H1 (cell line): ENCODE measurements around the gene PPP1R9A. TPM values are rescaled to one million over a fixed set of nuclear protein-coding genes. Genes with fewer than 3 reads are reported as not detected.

Experiments
- CTCF ChIA-PET: fragments of 300-600 bp; sonication (Branson Sonifier 250); formaldehyde crosslinking; loops from one replicate; lab custom pipeline; 2021; ENCODE audit not compliant: partially characterized antibody; lab: Charles Lee
- POLR2A ChIA-PET: fragments of 300-600 bp; sonication (Branson Sonifier 250); formaldehyde crosslinking; loops from one replicate; lab custom pipeline; 2021; ENCODE audit warnings: inconsistent platforms; ENCODE audit not compliant: partially characterized antibody; lab: Charles Lee
- DNase-seq, 2 experiments: peaks; one replicate each; pipeline versions ENCODE4 v3.0.0 to v3.0.0-alpha.2; 2010 to 2022; ENCODE audit warnings: low spot score in 2 of 2, low read depth in 1 of 2, mixed read lengths in 1 of 2
- FAIRE-seq: peaks from 2 replicates; lab custom pipeline; 2011; peaks lifted over from hg19 to GRCh38; lab: Jason Lieb, UNC
- H2AFZ ChIP-seq: 2 replicates; pipeline ENCODE4 v1.8.1; 2012; ENCODE audit warnings: low read length, inconsistent platforms
- H2AK5ac ChIP-seq: 2 replicates; pipeline ENCODE4 v1.6.1; 2013; ENCODE audit warnings: low read depth, low read length
- H2BK120ac ChIP-seq: replicated peaks from 2 replicates; pipeline ENCODE3; 2013; ENCODE audit warnings: low read depth, low read length, inconsistent platforms
- H2BK12ac ChIP-seq: 2 replicates; pipeline ENCODE4 v1.6.1; 2013; ENCODE audit warnings: low read depth, low read length
- H2BK15ac ChIP-seq: 2 replicates; pipeline ENCODE4 v1.6.1; 2013; ENCODE audit warnings: low read length
- H2BK20ac ChIP-seq: 2 replicates; pipeline ENCODE4 v1.6.1; 2013; ENCODE audit warnings: low read length
- H2BK5ac ChIP-seq: 2 replicates; pipeline ENCODE4 v1.6.1; 2013; ENCODE audit warnings: low read depth, low read length
- H3K14ac ChIP-seq: 2 replicates; pipeline ENCODE4 v1.6.1; 2013; ENCODE audit warnings: inconsistent platforms; ENCODE audit not compliant: insufficient read length
- H3K18ac ChIP-seq: 2 replicates; pipeline ENCODE4 v1.6.1; 2013; ENCODE audit warnings: low read length; ENCODE audit errors: extremely low read depth
- H3K23ac ChIP-seq: 2 replicates; pipeline ENCODE4 v1.6.1; 2013; ENCODE audit warnings: inconsistent platforms; ENCODE audit not compliant: insufficient read length
- H3K23me2 ChIP-seq: 2 replicates; pipeline ENCODE4 v1.6.1; 2013; ENCODE audit warnings: low read depth, low read length
- H3K27ac ChIP-seq: 2 replicates; pipeline ENCODE4 v1.6.1; 2011; ENCODE audit warnings: low read depth, low read length, inconsistent platforms
- H3K27me3 ChIP-seq, 4 experiments: replicated peaks in 1 of 4; 1 replicate in 1 of 4; 2 replicates in 3 of 4; pipeline versions ENCODE4 v1.6.1 to v1.8.1; 2011 to 2013; ENCODE audit warnings: low read length in 3 of 4, mild to moderate bottlenecking in 3 of 4, inconsistent platforms in 2 of 4, mixed read lengths in 2 of 4, moderate library complexity in 1 of 4; ENCODE audit not compliant: control insufficient read depth in 3 of 4, insufficient read depth in 3 of 4; ENCODE audit errors: extremely low read depth in 1 of 4
- H3K36me3 ChIP-seq, 4 experiments: 2 replicates each; pipeline versions ENCODE4 v1.6.1 to v1.8.1; 2011 to 2013; ENCODE audit warnings: mild to moderate bottlenecking in 4 of 4, low read length in 3 of 4, moderate library complexity in 2 of 4, control low read depth in 1 of 4, inconsistent platforms in 1 of 4; ENCODE audit not compliant: insufficient read depth in 4 of 4, control insufficient read depth in 2 of 4
- H3K4ac ChIP-seq: replicated peaks from 2 replicates; pipeline ENCODE3; 2013; ENCODE audit warnings: low read length, low read depth, mixed read lengths, inconsistent platforms; ENCODE audit not compliant: insufficient read length
- H3K4me1 ChIP-seq, 4 experiments: replicated peaks in 1 of 4; 1 replicate in 1 of 4; 2 replicates in 3 of 4; pipeline versions ENCODE4 v1.6.1 to v1.8.1; 2011 to 2013; ENCODE audit warnings: low read length in 3 of 4, inconsistent platforms in 2 of 4, mixed read lengths in 1 of 4; ENCODE audit not compliant: insufficient read depth in 4 of 4, control insufficient read depth in 3 of 4
- H3K4me2 ChIP-seq, 2 experiments: 2 replicates each; pipeline versions ENCODE4 v1.6.1 to v1.8.1; 2011 to 2013; ENCODE audit warnings: low read depth in 2 of 2, low read length in 2 of 2, control low read depth in 1 of 2, inconsistent platforms in 1 of 2, mild to moderate bottlenecking in 1 of 2; ENCODE audit not compliant: insufficient read depth in 1 of 2
- H3K4me3 ChIP-seq, 4 experiments: fragments of 200-600, 300-600 bp in 1 of 4; sonication (generic), shearing (Covaris generic), sonication (Bioruptor Twin) in 1 of 4; 2 replicates each; pipeline versions ENCODE4 v1.5.1 to v1.8.1; 2011 to 2016; ENCODE audit warnings: low read length in 4 of 4, low read depth in 3 of 4, control low read depth in 2 of 4, inconsistent platforms in 2 of 4, mild to moderate bottlenecking in 2 of 4, mixed read lengths in 1 of 4, moderate library complexity in 1 of 4; ENCODE audit not compliant: insufficient read depth in 2 of 4; ENCODE audit errors: extremely low read depth in 1 of 4
- H3K56ac ChIP-seq: replicated peaks from 2 replicates; pipeline ENCODE3; 2013; ENCODE audit warnings: low read depth, mild to moderate bottlenecking, mixed read lengths, low read length, inconsistent platforms; ENCODE audit not compliant: insufficient read length
- H3K79me1 ChIP-seq: 2 replicates; pipeline ENCODE4 v1.6.1; 2013; ENCODE audit warnings: low read depth, low read length, control low read depth
- H3K79me2 ChIP-seq, 2 experiments: 2 replicates each; pipeline versions ENCODE4 v1.6.1 to v1.8.1; 2012 to 2013; ENCODE audit warnings: low read length in 2 of 2, mild to moderate bottlenecking in 2 of 2, inconsistent platforms in 1 of 2; ENCODE audit not compliant: insufficient read depth in 2 of 2, control insufficient read depth in 1 of 2
- H3K9ac ChIP-seq, 4 experiments: replicated peaks in 1 of 4; 1 replicate in 1 of 4; 2 replicates in 3 of 4; pipeline versions ENCODE4 v1.6.1 to v1.8.1; 2011 to 2013; ENCODE audit warnings: low read depth in 3 of 4, low read length in 3 of 4, control low read depth in 2 of 4, mild to moderate bottlenecking in 2 of 4, moderate library complexity in 2 of 4, inconsistent platforms in 1 of 4; ENCODE audit errors: extremely low read depth in 1 of 4
- H3K9me3 ChIP-seq, 2 experiments: 2 replicates each; pipeline versions ENCODE4 v1.6.1 to v1.8.1; 2012 to 2013; ENCODE audit warnings: mild to moderate bottlenecking in 2 of 2, moderate library complexity in 2 of 2, control low read depth in 1 of 2, inconsistent platforms in 1 of 2, low read depth in 1 of 2, low read length in 1 of 2, mixed read lengths in 1 of 2; ENCODE audit not compliant: insufficient read depth in 2 of 2
- H4K20me1 ChIP-seq, 2 experiments: replicated peaks in 1 of 2; 2 replicates each; pipeline versions ENCODE3 to v1.8.1; 2011 to 2013; ENCODE audit warnings: inconsistent platforms in 2 of 2, low read length in 2 of 2, mild to moderate bottlenecking in 1 of 2; ENCODE audit not compliant: insufficient read depth in 2 of 2, control insufficient read depth in 1 of 2
- H4K5ac ChIP-seq: 2 replicates; pipeline ENCODE4 v1.6.1; 2013; ENCODE audit warnings: low read length, low read depth, mixed read lengths, inconsistent platforms; ENCODE audit not compliant: insufficient read length
- H4K8ac ChIP-seq: 2 replicates; pipeline ENCODE4 v1.8.0; 2013; ENCODE audit warnings: mild to moderate bottlenecking, moderate library complexity, low read length, inconsistent platforms; ENCODE audit not compliant: insufficient read depth; ENCODE audit errors: extremely low read depth
- H4K91ac ChIP-seq: replicated peaks from 2 replicates; pipeline ENCODE3; 2013; ENCODE audit warnings: low read length, mixed read lengths, inconsistent platforms; ENCODE audit not compliant: insufficient read length
- ATF2 ChIP-seq: IDR thresholded peaks from 2 replicates; pipeline ENCODE4 v1.6.1; 2012; ENCODE audit warnings: low read length, inconsistent platforms
- ATF3 ChIP-seq: IDR thresholded peaks from 2 replicates; pipeline ENCODE4 v1.6.1; 2011; ENCODE audit warnings: low read depth, mild to moderate bottlenecking, low read length; ENCODE audit not compliant: insufficient read depth
- CEBPB ChIP-seq: IDR thresholded peaks from 2 replicates; pipeline ENCODE4 v1.6.1; 2012; ENCODE audit warnings: low read depth, low read length
- CHD2 ChIP-seq: IDR thresholded peaks from 2 replicates; pipeline ENCODE4 v1.6.1; 2012; ENCODE audit warnings: low read length, improper control_type of control experiment
- EZH2 ChIP-seq: fragments of 200-600 bp; sonication (generic); IDR thresholded peaks from 2 replicates; pipeline ENCODE4 v1.7.1; 2012; ENCODE audit warnings: low read depth, mild to moderate bottlenecking, moderate library complexity, low read length, inconsistent platforms; ENCODE audit not compliant: severe bottlenecking
- NANOG ChIP-seq: IDR thresholded peaks from 2 replicates; pipeline ENCODE4 v1.6.1; 2011; ENCODE audit warnings: low read length, low read depth, mild to moderate bottlenecking, inconsistent platforms; ENCODE audit not compliant: insufficient read depth, poor library complexity, severe bottlenecking
- RAD21 ChIP-seq, 2 experiments: IDR thresholded peaks in 1 of 2; conservative IDR thresholded peaks in 1 of 2; 2 replicates each; pipeline ENCODE4 v1.6.1; 2011; ENCODE audit warnings: low read depth in 2 of 2, low read length in 2 of 2, improper control_type of control experiment in 1 of 2, inconsistent platforms in 1 of 2, mild to moderate bottlenecking in 1 of 2, moderate library complexity in 1 of 2
- SIN3A ChIP-seq, 2 experiments: IDR thresholded peaks in 1 of 2; conservative IDR thresholded peaks in 1 of 2; 2 replicates each; pipeline ENCODE4 v1.6.1; 2011 to 2012; ENCODE audit warnings: low read length in 2 of 2, improper control_type of control experiment in 1 of 2, low read depth in 1 of 2, mild to moderate bottlenecking in 1 of 2
- SP1 ChIP-seq: IDR thresholded peaks from 2 replicates; pipeline ENCODE4 v1.6.1; 2011; ENCODE audit warnings: low read depth, low read length
- USF2 ChIP-seq: IDR thresholded peaks from 2 replicates; pipeline ENCODE4 v1.6.1; 2011; ENCODE audit warnings: low read length, improper control_type of control experiment
- WGBS, 2 experiments: shearing (Covaris generic) in 1 of 2; methylation state at CpG; one replicate each; pipeline versions ENCODE4 v1.1.6 to v1.1.7; 2013 to 2015; ENCODE audit warnings: low lambda C conversion rate in 2 of 2, mixed read lengths in 2 of 2, inconsistent platforms in 1 of 2, low coverage in 1 of 2, missing lambda C conversion rate in 1 of 2; ENCODE audit not compliant: insufficient replicate concordance in 2 of 2, insufficient coverage in 1 of 2, insufficient read length in 1 of 2; ENCODE audit errors: extremely low coverage in 1 of 2, missing lambda C conversion rate in 1 of 2; 5-methylcytosine and 5-hydroxymethylcytosine counted together
- polyA plus RNA-seq, 7 experiments: library from polyadenylated mRNA; depleted of rRNA in 3 of 7; stranded (reverse) in 5 of 7; unstranded in 2 of 7; fragments of >200 nt in 5 of 7; fragments of 200-250 nt in 2 of 7; gene quantifications; 1 replicate in 5 of 7; 2 replicates in 1 of 7; 4 replicates in 1 of 7; pipeline versions ENCODE4 v1.2.1 to v1.2.3, GENCODE V29; 2011 to 2013; ENCODE audit warnings: missing spikeins in 2 of 7, mixed read lengths in 2 of 7
- total RNA-seq: library from RNA; stranded (reverse); fragmentation: NEBNext Ultra II Directional; extraction: Animal tissue kit (Norgen Biotek cat#: 25700); gene quantifications from 2 replicates; pipeline ENCODE4 v1.2.1, GENCODE V29; 2021

PPP1R9A gene
- total and polyA plus RNA-seq, 2 of the 8 experiments (the other 6 are each of a cell fraction or from before 2014, with no cell fraction given) = 3.0 to 20.3 TPM

DNA sequence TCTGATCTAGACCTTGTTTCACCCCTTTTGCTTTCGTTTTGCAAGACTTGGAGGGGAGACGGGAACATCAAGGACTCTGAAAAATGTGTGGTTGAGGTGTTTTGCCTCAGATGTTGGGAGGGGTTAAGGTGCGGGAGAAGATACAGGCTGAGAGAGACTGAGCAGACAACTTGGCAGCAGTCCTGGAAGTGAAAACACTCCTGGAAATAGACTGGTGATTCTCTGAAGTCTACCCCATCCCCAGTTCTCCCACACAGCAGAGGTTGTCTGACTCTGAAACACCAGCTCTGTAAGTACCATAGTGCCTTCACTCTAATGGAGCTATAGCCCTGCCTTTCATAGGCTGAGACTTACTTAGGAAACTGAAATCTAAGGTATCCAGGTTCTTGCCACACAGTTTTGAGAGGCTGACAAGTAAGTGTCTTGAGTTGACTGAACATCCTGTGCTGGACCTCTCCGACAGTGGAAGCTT, 152.5 kb downstream of the PPP1R9A start:
- Histone ChIP-seq H3K9ac (no peak overlapping the region), H4K91ac (no peak overlapping the region), H2BK120ac (no peak overlapping the region), H3K23ac (no peak overlapping the region), H4K5ac (no peak overlapping the region), H3K23me2 (no peaks in the 10 kb centered on the region), H2BK15ac (no peak overlapping the region), H2BK5ac (no peak overlapping the region), H3K36me3 (no peaks in the 10 kb centered on the region), H3K18ac (no peak overlapping the region), H2AFZ (no peak overlapping the region), H3K9me3 (no peaks in the 10 kb centered on the region), H4K8ac (no peak overlapping the region), H3K4me2 (no peak overlapping the region), H3K79me2 (no peaks in the 10 kb centered on the region; a peak in 1 of 4 replicates), H4K20me1 (no peaks in the 10 kb centered on the region), H2AK5ac (no peak overlapping the region), H3K4me1 (no peaks in the 10 kb centered on the region), H3K79me1 (no peaks in the 10 kb centered on the region), H3K27me3 (no peaks in the 10 kb centered on the region), H3K14ac (no peak overlapping the region), H3K56ac (no peak overlapping the region), H3K27ac (no peak overlapping the region), H3K4me3 (no peak overlapping the region), H2BK20ac (no peak overlapping the region), H3K4ac (no peak overlapping the region), H2BK12ac (no peak overlapping the region)
- WGBS, 2 experiments = 87% methylated on average over 4 of the region's 4 CpGs; no CpG with 5 or more reads in 1 of the 2 experiments
- FAIRE-seq = no peak
- ChIA-PET CTCF (no interaction called here), POLR2A (no interaction called here)
- no peak for DNase-seq
- TF ChIP-seq EZH2 = no peak
- no peak for TF ChIP-seq RAD21 (IDR thresholded peaks at IDR 0.05 in 1 of 2, conservative IDR thresholded peaks at IDR 0.05 in 1 of 2; ENCODE audit: low read depth in 2 of 2, low read length in 2 of 2)
- TF ChIP-seq CHD2 = no peak
- TF ChIP-seq CEBPB = no peak
- TF ChIP-seq SIN3A (conservative IDR thresholded peaks at IDR 0.05 in 1 of 2, IDR thresholded peaks at IDR 0.05 in 1 of 2; ENCODE audit: low read depth in 1 of 2, low read length in 2 of 2) = no peak
- TF ChIP-seq SP1 = no peak
- no peak for TF ChIP-seq ATF3
- TF ChIP-seq ATF2 = no peak
- no peak for TF ChIP-seq NANOG
- no peak for TF ChIP-seq USF2
